Esophagus muscularis mucosa (tissue), 4 donors: ENCODE data around the gene GLIS1.

Experiments
- CTCF ChIP-seq, 3 experiments: fragments of 200-600 bp in 2 of 3; fragments of 450-650 bp in 1 of 3; sonication (generic) in 2 of 3; IDR thresholded peaks; one replicate each; pipeline ENCODE4 v1.5.1; 2017 to 2019; ENCODE audit warnings: antibody characterized with exemption in 3 of 3, mild to moderate bottlenecking in 2 of 3, moderate library complexity in 1 of 3
- EP300 ChIP-seq: sonication (generic); formaldehyde crosslinking; IDR thresholded peaks from one replicate; pipeline ENCODE4 v1.6.1; 2017; ENCODE audit warnings: antibody characterized with exemption
- POLR2A ChIP-seq: fragments of 450-650 bp; IDR thresholded peaks from one replicate; pipeline ENCODE4 v1.6.1; 2017; ENCODE audit warnings: antibody characterized with exemption, moderate library complexity, mild to moderate bottlenecking, low read depth
- POLR2AphosphoS5 ChIP-seq, 2 donors: sonication (generic); formaldehyde crosslinking; IDR thresholded peaks; one replicate each; pipeline ENCODE4 v1.6.1; 2017; ENCODE audit warnings: antibody characterized with exemption in 2 of 2

- no peak for TF ChIP-seq EP300
- TF ChIP-seq CTCF (IDR thresholded peaks at IDR 0.05) = no peak
- no peak for TF ChIP-seq POLR2A
- no peak for TF ChIP-seq POLR2AphosphoS5 (IDR thresholded peaks at IDR 0.05)
Observed at GRCh38 chr1:53458634-53459033, 280.3 kb downstream of the GLIS1 start.
